Adrenal gland (tissue), 5 donors: ENCODE measurements around the gene PWWP2B.

Experiments
- POLR2A ChIP-seq, 2 donors: fragments of 450-650 bp; IDR thresholded peaks; one replicate each; pipeline ENCODE4 v1.6.1; 2017; ENCODE audit warnings: antibody characterized with exemption in 2 of 2, mild to moderate bottlenecking in 2 of 2, moderate library complexity in 1 of 2
- TF ChIP-seq, protein P1 (sequence below), 6 experiments: fragments of 450-650 bp in 4 of 6; fragments of 200-600 bp in 2 of 6; sonication (generic) in 1 of 6; IDR thresholded peaks; 1 replicate in 5 of 6; 2 replicates in 1 of 6; pipeline versions ENCODE4 v1.5.1 to v1.8.0; 2016 to 2021; ENCODE audit warnings: antibody characterized with exemption in 6 of 6, mild to moderate bottlenecking in 2 of 6, moderate library complexity in 1 of 6
- donor health status: DM: no; HTN: no; CAD: no.

GRCh38 chr10:132384618-132385388 is 12.2 kb upstream of the PWWP2B start:
- TF ChIP-seq, protein P1, sequence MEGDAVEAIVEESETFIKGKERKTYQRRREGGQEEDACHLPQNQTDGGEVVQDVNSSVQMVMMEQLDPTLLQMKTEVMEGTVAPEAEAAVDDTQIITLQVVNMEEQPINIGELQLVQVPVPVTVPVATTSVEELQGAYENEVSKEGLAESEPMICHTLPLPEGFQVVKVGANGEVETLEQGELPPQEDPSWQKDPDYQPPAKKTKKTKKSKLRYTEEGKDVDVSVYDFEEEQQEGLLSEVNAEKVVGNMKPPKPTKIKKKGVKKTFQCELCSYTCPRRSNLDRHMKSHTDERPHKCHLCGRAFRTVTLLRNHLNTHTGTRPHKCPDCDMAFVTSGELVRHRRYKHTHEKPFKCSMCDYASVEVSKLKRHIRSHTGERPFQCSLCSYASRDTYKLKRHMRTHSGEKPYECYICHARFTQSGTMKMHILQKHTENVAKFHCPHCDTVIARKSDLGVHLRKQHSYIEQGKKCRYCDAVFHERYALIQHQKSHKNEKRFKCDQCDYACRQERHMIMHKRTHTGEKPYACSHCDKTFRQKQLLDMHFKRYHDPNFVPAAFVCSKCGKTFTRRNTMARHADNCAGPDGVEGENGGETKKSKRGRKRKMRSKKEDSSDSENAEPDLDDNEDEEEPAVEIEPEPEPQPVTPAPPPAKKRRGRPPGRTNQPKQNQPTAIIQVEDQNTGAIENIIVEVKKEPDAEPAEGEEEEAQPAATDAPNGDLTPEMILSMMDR (IDR thresholded peaks at IDR 0.05) = no peak
- no peak for TF ChIP-seq POLR2A (IDR thresholded peaks at IDR 0.05)
